HG02938 (cell line): ENCODE data around the gene BMPER.

ENCODE experiments used
- ATAC-seq: cut with Tn5 transposase; IDR thresholded peaks from one replicate; pipeline ENCODE4 v1.9.1; 2021; ENCODE audit warnings: mild to moderate bottlenecking, moderate library complexity; ENCODE audit not compliant: unreplicated experiment

The BMPER gene

GRCh38 chr7:33921216-33921938 is 16.0 kb downstream of the BMPER start:
- ATAC-seq = no peak

- ATAC-seq = no peak
These were observed 17.5 kb downstream of the BMPER start for GRCh38 chr7:33922820-33923219.

GRCh38 chr7:33923440-33924229 is 18.3 kb downstream of the BMPER start:
- no peak for ATAC-seq

- no peak for ATAC-seq
These were observed 21.2 kb downstream of the BMPER start for GRCh38 chr7:33926535-33926934.

- no peak for ATAC-seq
These were observed 23.6 kb downstream of the BMPER start for GRCh38 chr7:33928986-33929385.

- no peak for ATAC-seq
These were observed 26.9 kb downstream of the BMPER start for GRCh38 chr7:33932221-33932620.

- ATAC-seq = peak; percentile 76
These were observed 27.6 kb downstream of the BMPER start for GRCh38 chr7:33932832-33933468.

- no peak for ATAC-seq
These were observed 28.4 kb downstream of the BMPER start for GRCh38 chr7:33933611-33934281.

- no peak for ATAC-seq
These were observed 29.1 kb downstream of the BMPER start for GRCh38 chr7:33934391-33934790.

- ATAC-seq = no peak
These were observed 31.2 kb downstream of the BMPER start for GRCh38 chr7:33936503-33936902.

GRCh38 chr7:33937871-33938270 is 32.5 kb downstream of the BMPER start:
- no peak for ATAC-seq

GRCh38 chr7:33939121-33939520 is 33.8 kb downstream of the BMPER start:
- ATAC-seq = no peak

GRCh38 chr7:33940503-33940902 is 35.2 kb downstream of the BMPER start:
- no peak for ATAC-seq

- ATAC-seq = no peak
These were observed 36.1 kb downstream of the BMPER start for GRCh38 chr7:33941418-33941817.

- no peak for ATAC-seq
These were observed 40.9 kb downstream of the BMPER start for GRCh38 chr7:33946094-33946699.

GRCh38 chr7:33950047-33950714 is 44.8 kb downstream of the BMPER start:
- ATAC-seq = no peak

GRCh38 chr7:33952824-33953223 is 47.5 kb downstream of the BMPER start:
- no peak for ATAC-seq

GRCh38 chr7:33958104-33958503 is 52.8 kb downstream of the BMPER start:
- no peak for ATAC-seq

GRCh38 chr7:33959676-33960075 is 54.3 kb downstream of the BMPER start:
- no peak for ATAC-seq

- no peak for ATAC-seq
These were observed 56.6 kb downstream of the BMPER start for GRCh38 chr7:33961948-33962347.
